HG03520 (cell line): Measurements from ENCODE around the gene VAT1.

ENCODE experiments used
- ATAC-seq: cut with Tn5 transposase; IDR thresholded peaks from one replicate; pipeline ENCODE4 v1.9.1; 2021; ENCODE audit warnings: mild to moderate bottlenecking, moderate library complexity; ENCODE audit not compliant: unreplicated experiment

Gene VAT1

GRCh38 chr17:43027091-43028032, 5.2 kb upstream of the VAT1 start:
- ATAC-seq: no peak

GRCh38 chr17:43026595-43026994, 4.4 kb upstream of the VAT1 start:
- ATAC-seq: no peak

- ATAC-seq: no peak
These were observed 3.8 kb upstream of the VAT1 start for GRCh38 chr17:43025766-43026537.

DNA sequence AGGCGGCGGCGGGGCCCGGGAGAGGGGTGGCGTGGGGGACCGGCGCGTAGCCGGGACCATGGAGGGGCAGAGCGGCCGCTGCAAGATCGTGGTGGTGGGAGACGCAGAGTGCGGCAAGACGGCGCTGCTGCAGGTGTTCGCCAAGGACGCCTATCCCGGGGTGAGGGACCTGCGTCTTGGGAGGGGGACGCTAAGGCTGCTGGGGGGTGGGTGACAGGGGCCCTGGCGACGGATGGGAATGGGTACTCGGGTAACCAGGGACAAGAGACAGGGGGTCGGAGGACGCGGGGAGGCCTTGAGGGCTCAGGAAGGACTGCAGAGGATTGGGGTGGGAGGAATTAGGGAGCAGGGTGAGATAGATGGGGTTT, 3.1 kb upstream of the VAT1 start:
- ATAC-seq: no peak

- no peak for ATAC-seq
These were observed 2.5 kb upstream of the VAT1 start, which contains the start of gene RND2 for GRCh38 chr17:43024407-43025289. RND2 (plus strand) TSS chr17:43025231; CDS start chr17:43025348, 117 bp downstream.

- ATAC-seq: no peak
These were observed 1.1 kb downstream of the VAT1 start for GRCh38 chr17:43020789-43021740.

GRCh38 chr17:43020030-43020621, 2.1 kb downstream of the VAT1 start:
- no peak for ATAC-seq

DNA sequence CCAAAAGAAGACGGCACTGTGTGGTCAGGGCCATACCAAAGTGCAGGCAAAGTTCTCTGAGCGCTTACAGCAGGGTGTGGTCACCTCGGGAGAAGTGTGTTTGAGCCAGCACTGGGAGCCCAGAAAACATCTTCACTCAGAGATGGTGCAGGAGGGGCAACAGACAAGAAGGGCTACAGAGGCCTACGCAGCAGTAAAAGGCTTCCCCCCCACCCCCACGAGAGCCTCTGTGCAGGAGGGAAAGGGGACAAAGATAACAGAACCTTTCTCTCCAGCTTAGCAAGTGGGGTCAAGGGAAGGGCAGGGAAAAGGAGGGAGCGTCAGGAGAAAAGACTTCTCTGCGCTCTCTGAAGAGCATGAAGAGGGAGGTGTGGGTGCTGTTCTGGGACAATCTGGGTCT, 2.8 kb downstream of the VAT1 start:
- ATAC-seq: no peak

- ATAC-seq: no peak
These were observed 3.3 kb downstream of the VAT1 start for GRCh38 chr17:43018932-43019331.

GRCh38 chr17:43018008-43018853, 4.0 kb downstream of the VAT1 start:
- ATAC-seq: no peak

DNA sequence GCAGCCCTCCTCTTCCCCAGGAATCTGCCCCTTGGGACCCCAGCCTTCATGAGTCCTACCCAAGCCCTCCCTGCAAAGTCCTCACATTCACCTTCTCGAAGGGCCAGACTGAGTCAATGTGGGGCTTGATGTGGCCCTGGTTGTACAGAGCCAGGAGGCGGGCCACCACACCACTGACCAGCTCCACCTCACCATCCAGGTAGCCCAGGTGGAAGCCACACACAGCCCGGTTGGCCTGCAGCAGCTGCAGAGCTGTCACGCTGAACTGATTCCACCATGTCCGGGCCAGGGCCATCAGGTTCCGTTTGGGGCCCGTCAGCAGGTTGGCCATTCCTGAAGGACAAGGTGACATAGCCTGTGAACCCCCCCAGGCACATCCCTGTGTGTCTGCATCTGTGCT, 6.0 kb downstream of the VAT1 start:
- ATAC-seq: no peak

GRCh38 chr17:43015579-43015978, 6.6 kb downstream of the VAT1 start:
- no peak for ATAC-seq

DNA sequence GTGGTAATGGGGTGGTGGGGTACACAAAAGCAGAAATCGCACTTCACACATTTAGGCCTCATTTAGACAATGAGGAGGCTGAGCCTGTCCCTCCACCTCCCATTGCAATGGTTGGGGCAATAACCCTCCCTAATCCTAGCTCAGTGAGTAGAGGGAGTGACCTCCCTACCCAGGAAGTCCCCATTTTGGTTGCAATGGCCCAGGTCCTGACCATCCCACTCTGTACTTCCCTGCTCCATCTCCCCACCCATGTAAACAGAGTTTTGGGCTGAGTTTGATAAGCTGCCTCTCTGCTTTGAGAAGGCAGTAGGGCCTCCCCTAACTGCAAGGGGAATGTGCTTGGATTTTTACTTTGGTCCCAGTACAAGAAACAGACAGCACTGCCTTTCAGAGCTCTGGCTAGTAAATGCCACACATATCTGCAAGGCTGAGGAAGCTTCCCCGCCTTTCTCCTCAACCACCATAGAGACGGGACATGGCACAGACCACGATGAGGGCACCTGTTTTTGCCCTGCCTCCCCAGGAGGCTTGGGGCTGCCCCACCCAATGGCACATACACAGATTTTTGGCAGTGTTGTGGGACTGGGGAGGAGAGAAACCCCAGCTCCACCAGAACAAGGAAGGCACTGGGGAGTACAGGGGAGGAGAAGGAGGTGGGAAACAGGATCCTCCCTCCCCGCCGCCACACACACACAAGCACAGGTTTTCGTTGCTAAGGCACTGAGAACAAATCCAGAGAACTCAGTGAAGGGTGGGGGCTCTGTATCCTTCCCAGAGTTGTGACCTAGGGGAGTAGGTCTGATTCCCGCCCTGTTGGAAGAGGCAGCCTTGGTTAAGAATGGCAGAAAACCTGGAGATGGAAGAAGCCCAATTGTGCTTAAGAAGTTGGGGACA, 7.3 kb downstream of the VAT1 start:
- no peak for ATAC-seq

- ATAC-seq: no peak
These were observed 8.1 kb downstream of the VAT1 start for GRCh38 chr17:43014020-43014648.

DNA sequence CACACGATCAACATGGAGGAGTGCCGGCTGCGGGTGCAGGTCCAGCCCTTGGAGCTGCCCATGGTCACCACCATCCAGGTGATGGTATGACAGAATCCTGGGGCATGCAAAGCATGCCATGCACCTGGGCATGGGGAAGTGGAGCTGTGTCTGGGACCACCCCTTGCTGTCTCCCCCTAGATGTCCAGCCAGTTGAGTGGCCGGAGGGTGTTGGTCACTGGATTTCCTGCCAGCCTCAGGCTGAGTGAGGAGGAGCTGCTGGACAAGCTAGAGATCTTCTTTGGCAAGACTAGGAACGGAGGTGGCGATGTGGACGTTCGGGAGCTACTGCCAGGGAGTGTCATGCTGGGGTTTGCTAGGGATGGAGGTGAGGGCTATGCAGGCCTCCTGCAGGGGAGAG, 8.9 kb downstream of the VAT1 start:
- ATAC-seq: no peak

DNA sequence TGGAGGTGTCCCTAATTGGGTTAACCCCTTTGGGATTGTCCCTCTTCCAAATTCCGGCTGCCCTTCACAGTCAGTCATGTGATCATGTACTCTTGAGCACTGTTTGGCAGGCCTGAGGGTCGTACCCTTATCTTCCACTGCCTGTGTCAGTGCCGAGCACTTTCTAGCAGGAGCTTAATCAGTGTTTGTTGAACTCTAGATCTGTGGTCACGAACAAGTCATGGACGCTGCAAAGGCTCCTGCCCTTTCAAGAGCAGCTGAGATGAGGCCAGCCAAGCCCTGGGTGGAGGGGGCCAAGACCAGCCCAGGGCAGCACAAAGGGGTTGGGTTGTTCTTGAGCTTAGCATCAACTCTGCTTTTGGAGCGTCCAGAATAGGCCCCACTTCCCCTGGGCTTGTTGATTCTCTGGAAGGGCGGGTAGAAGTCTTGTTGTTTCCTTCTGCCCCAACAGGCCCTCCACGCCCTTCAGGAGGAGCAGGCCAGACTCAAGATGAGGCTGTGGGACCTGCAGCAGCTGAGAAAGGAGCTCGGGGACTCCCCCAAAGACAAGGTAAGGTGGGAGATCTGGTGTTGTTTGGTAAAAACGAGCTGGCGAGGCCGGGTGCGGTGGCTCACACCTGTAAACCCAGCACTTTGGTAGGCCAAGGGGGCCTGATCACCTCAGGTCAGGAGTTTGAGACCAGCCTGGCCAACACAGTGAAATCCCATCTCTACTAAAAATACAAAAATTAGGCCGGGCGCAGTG, 10.3 kb downstream of the VAT1 start:
- ATAC-seq: no peak
